GM18502 (cell line): Measurements from ENCODE around the gene GTSE1.

Experiments used
- ATAC-seq: cut with Tn5 transposase; IDR thresholded peaks from one replicate; pipeline ENCODE4 v1.9.1; 2021; ENCODE audit warnings: mild to moderate bottlenecking; ENCODE audit not compliant: unreplicated experiment, poor library complexity

Gene GTSE1

GRCh38 chr22:46273432-46274148, 23.1 kb upstream of the GTSE1 start:
- ATAC-seq = no peak

GRCh38 chr22:46274381-46274780, 22.3 kb upstream of the GTSE1 start:
- ATAC-seq = no peak

GRCh38 chr22:46275455-46276122, 21.1 kb upstream of the GTSE1 start:
- no peak for ATAC-seq

GRCh38 chr22:46276563-46276962, 20.1 kb upstream of the GTSE1 start:
- no peak for ATAC-seq

GRCh38 chr22:46278656-46279645, 17.7 kb upstream of the GTSE1 start:
- ATAC-seq = no peak

GRCh38 chr22:46280063-46280817, 16.4 kb upstream of the GTSE1 start:
- ATAC-seq = no peak

GRCh38 chr22:46280999-46281623, 15.6 kb upstream of the GTSE1 start:
- no peak for ATAC-seq

GRCh38 chr22:46281866-46282678, 14.6 kb upstream of the GTSE1 start:
- no peak for ATAC-seq

- ATAC-seq = no peak
These were observed 10.7 kb upstream of the GTSE1 start for GRCh38 chr22:46286006-46286405.

GRCh38 chr22:46286941-46287872, 9.5 kb upstream of the GTSE1 start:
- no peak for ATAC-seq

GRCh38 chr22:46287873-46288751, 8.6 kb upstream of the GTSE1 start:
- peak; percentile 75 for ATAC-seq

GRCh38 chr22:46288846-46289243, 7.8 kb upstream of the GTSE1 start:
- no peak for ATAC-seq

- no peak for ATAC-seq
These were observed 7.3 kb upstream of the GTSE1 start for GRCh38 chr22:46289244-46289891.

- ATAC-seq = no peak
These were observed 6.4 kb upstream of the GTSE1 start for GRCh38 chr22:46290121-46290842.

- ATAC-seq = no peak
These were observed 5.6 kb upstream of the GTSE1 start for GRCh38 chr22:46290843-46291785.
